Measurements from ENCODE around the gene COX7A1.

COX7A1 gene

GRCh38 chr19:36110487-36111199 is 41.6 kb downstream of the COX7A1 start, which contains the start of gene OVOL3:
Gene OVOL3 (plus strand): TSS chr19:36111143. CDS start chr19:36111203, 60 bp downstream.
- TF ChIP-seq POLR2A (IDR thresholded peaks at IDR 0.05; ENCODE audit: low read depth, low read length) = no peak

DNA sequence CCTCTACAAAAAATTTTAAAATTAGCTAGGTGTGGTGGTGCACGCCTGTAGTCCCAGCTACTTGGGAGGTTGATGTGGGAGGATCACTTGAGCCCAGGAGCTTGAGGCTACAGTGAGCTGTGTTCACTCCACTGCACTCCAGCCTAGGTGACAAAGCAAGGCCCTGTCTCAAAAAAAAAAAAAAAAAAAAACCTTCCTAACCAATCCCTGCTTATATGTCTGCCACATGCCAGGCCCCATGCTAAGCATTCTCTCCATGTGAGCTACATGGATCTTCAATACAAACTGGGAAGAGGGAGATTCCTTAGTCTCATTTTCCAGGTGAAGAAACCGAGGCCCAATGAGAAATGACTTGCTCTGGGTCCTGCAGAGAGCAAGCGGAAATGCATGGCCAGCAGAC is 43.6 kb downstream of the COX7A1 start:
- no peak for TF ChIP-seq POLR2A (IDR thresholded peaks at IDR 0.05; ENCODE audit: low read depth, low read length)
- no peak for DNase-seq (ENCODE audit: insufficient read length, low spot score)
- FAIRE-seq = no peak

More at GRCh38 chr19:36110487-36111199, 41.6 kb downstream of the COX7A1 start, which contains the start of gene OVOL3:
- no peak for DNase-seq (ENCODE audit: insufficient read length, low spot score)
- no peak for FAIRE-seq

DNA sequence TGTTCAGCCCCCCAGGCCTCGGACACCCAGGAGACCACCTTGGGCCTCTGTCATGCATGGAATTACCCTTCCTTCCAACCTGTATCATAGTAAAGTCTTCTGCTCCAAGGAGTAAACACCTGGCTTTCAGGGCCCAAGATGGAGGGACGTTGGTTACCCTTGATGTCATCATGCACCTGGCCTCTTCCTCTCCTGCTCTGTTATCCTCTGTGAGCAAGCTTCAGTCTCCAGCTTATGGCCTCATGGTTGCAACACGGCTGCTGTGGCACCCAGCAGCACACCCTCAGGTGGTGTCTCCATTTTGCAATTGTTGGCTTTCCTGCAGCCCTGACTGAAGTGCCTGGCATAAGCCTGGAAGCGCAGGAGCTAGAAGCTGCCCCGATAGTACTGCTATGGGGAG is 45.3 kb downstream of the COX7A1 start:
- FAIRE-seq (no peak), DNase-seq (ENCODE audit: insufficient read length, low spot score) (no peak)
- no peak for TF ChIP-seq POLR2A (IDR thresholded peaks at IDR 0.05; ENCODE audit: low read depth, low read length)

GRCh38 chr19:36106441-36106840 is 45.8 kb downstream of the COX7A1 start:
- TF ChIP-seq POLR2A (IDR thresholded peaks at IDR 0.05; ENCODE audit: low read depth, low read length) = no peak
- no peak for FAIRE-seq

DNA sequence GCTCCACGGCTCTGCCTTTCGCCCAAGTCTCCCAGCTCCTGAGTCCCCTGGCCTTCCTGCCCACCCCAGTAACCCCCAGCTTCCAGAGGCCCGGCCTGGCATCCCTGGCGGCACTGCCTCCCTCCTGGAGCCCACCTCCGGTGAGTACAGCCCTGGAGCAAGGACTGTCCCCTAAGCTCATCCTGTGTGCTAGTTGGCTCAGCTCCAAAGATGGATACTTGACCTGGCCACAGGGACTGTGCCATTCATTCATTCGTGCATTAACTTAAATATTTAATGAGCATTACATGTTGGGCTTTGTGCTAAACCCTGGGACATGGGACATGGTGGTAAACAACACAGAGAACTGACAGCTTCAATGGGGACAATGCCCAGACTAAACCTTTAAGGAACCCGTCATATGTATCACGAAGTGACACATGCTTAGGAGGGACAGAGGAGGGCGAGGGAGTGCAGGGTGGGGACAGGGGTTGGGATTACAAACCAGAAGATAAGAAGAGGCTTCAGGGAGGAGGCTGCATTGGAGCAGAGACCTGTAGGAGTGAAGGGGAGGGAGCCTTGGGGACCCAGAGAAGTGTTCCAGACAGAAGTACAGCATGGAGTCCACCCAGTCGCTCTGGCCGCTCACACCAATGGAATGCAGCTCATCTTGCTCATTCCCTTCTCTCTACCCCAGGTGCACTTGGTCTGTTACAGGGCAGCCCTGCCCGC is 48.2 kb downstream of the COX7A1 start:
- no peak for TF ChIP-seq POLR2A (IDR thresholded peaks at IDR 0.05; ENCODE audit: low read depth, low read length)
- peak; percentile 68 for DNase-seq (ENCODE audit: insufficient read length, low spot score)
- FAIRE-seq = no peak

More at GRCh38 chr19:36106441-36106840, 45.8 kb downstream of the COX7A1 start:
- no peak for DNase-seq (ENCODE audit: insufficient read length, low spot score)

DNA sequence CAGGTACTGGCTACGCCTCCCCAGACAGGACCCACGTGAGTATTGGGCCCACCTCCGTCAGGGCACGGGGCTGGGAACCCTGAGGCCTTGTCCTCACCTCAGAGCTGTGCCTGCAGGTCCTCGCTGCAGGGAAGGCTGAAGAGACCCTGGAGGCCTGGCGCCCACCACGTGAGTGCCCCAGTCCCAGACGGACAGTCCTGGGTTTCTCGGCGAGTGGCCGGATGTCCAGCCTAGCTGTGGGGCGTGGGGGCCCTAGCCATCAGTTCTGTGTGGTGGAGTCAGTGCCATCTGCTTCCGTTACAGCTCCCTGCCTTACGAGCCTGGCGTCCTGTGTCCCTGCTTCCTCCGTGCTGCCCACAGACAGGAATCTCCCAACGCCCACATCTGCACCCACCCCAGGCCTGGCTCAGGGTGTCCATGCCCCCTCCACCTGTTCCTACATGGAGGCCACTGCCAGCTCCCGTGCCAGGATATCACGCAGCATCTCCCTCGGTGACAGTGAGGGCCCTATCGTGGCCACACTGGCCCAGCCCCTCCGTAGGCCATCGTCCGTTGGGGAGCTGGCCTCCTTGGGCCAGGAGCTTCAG is 49.1 kb downstream of the COX7A1 start:
- TF ChIP-seq POLR2A (IDR thresholded peaks at IDR 0.05; ENCODE audit: low read depth, low read length) = no peak
- FAIRE-seq (no peak), DNase-seq (ENCODE audit: insufficient read length, low spot score) (no peak)

GRCh38 chr19:36101550-36102327 is 50.5 kb downstream of the COX7A1 start:
- no peak for TF ChIP-seq POLR2A (IDR thresholded peaks at IDR 0.05; ENCODE audit: low read depth, low read length)
- no peak for FAIRE-seq
- no peak for DNase-seq (ENCODE audit: insufficient read length, low spot score)
